Stimulated activated naive B cell treated with anti-CD40 and anti-IgM and Interleukin-4, amounts not matched to agents 10 μg/mL and 1 μg/mL and 100 μg/mL, for 72 hours (primary cell): ENCODE measurements around the gene SLC9B1.

Experiments used
- ATAC-seq, 2 donors: fragments of 150-1000 bp; cut with Tn5 transposase; replicated peaks; 2 replicates each; pipeline ENCODE4 v1.10.0; 2021; ENCODE audit warnings: moderate library complexity in 1 of 2
- DNase-seq: peaks from one replicate; pipeline ENCODE4 v3.0.0; 2021
- H3K27ac Mint-ChIP-seq: one replicate; pipeline ENCODE4 v1.8.0; 2022; ENCODE audit warnings: mild to moderate bottlenecking, mixed read lengths
- H3K27me3 Mint-ChIP-seq, 2 donors: one replicate each; pipeline ENCODE4 v1.8.0; 2022; ENCODE audit warnings: mixed read lengths in 2 of 2
- H3K36me3 Mint-ChIP-seq, 2 donors: one replicate each; pipeline ENCODE4 v1.8.0; 2022; ENCODE audit warnings: mixed read lengths in 2 of 2, mild to moderate bottlenecking in 1 of 2
- H3K4me1 Mint-ChIP-seq, 2 donors: one replicate each; pipeline ENCODE4 v1.8.0; 2022; ENCODE audit warnings: mixed read lengths in 2 of 2, mild to moderate bottlenecking in 1 of 2
- H3K4me3 Mint-ChIP-seq, 2 donors: one replicate each; pipeline ENCODE4 v1.8.0; 2022; ENCODE audit warnings: mild to moderate bottlenecking in 2 of 2, mixed read lengths in 2 of 2, moderate library complexity in 1 of 2
- H3K9me3 Mint-ChIP-seq, 2 donors: one replicate each; pipeline ENCODE4 v1.8.0; 2022; ENCODE audit warnings: mixed read lengths in 2 of 2, mild to moderate bottlenecking in 1 of 2

The SLC9B1 gene, protein sequence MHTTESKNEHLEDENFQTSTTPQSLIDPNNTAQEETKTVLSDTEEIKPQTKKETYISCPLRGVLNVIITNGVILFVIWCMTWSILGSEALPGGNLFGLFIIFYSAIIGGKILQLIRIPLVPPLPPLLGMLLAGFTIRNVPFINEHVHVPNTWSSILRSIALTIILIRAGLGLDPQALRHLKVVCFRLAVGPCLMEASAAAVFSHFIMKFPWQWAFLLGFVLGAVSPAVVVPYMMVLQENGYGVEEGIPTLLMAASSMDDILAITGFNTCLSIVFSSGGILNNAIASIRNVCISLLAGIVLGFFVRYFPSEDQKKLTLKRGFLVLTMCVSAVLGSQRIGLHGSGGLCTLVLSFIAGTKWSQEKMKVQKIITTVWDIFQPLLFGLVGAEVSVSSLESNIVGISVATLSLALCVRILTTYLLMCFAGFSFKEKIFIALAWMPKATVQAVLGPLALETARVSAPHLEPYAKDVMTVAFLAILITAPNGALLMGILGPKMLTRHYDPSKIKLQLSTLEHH

DNA sequence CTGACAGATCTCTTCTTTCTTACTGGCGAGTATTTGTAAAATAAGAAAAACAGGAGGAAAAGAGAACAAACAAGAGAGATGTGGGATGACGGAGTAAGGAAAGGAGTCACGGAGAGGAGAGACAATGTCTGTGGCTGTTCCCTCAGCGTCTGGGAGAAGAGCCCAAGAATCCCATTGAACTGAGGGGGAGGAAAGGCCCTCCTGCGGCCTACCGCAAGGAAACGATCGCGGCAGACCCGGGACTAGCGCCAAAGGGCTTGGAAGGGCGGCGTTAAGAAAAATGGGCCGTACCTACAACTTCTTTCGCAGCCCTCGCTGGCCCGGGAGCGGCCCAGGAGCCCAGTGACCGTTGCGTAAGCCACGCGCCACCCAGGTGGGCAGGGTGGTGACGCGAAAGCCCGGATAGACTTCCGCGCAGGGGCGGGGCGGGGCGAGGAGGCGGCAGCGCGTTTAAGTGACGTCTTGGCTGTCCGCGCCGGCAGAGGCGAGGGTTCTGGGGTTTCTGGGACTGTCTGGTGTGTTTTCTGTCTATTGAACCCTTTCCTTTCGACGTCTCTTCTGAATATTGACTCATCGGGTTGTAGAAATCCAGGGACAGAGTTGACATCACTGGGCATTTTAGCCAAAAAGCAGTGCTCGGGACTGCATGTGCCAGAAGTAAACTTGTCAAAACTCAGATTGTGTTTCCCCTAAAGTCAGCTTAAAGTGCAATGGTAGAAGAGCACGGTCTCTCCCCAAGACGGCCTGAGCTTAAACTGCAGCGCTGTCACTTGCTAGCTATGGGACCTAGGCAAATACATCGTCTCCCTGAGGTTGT, at the start of gene SLC9B1:
SLC9B1 (minus strand) TSS at position 398 of the 817 bp plus-strand sequence. CDS start 27,994 bp downstream, outside the sequence.
- Mint-ChIP-seq H3K36me3 (peaks cover 5 to 13% of the 10 kb centered on the region in 2 donors), H3K4me1 (peaks cover 10 to 20% of the 10 kb centered on the region in 2 donors), H3K9me3 (no peaks in the 10 kb centered on the region), H3K27me3 (no peaks in the 10 kb centered on the region), H3K27ac (peak within 1 kb of the TSS; percentile 99), H3K4me3 (peak within 1 kb of the TSS; percentile 94 to 97)
- ATAC-seq (peak; percentile 99), DNase-seq (peak; percentile 92)

DNA sequence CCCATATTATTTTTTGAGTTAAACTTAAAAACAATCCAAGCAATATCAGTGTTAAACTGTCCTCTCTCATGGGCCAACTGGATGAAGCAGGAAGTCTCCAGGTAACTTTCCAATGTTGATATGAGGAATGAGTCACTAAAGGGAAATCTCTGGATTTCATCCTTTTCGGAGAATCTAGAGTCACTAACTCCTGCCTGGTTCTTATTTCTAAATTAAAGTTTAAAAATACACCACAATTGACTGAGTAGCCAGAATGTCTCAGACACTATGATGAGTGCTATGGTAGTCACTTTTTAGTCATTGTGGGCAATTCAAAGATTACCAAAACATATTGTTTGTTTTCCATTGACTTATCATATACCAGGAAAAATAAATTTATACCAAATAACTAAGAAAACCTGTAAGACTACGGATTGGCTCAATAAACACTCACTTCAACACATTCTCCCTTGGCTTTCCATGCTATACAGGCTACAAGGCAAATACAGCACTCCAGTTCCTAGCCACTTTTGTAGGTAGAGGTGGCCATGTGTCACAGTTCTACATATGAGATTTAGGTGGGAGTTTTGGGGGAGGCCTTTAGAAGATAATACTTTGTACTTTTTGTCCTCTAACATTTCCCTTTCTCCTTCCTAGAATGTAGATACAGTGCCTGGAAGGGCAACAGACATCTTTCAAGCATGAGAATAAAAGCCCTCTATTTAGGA, 48.5 kb upstream of the SLC9B1 start:
- Mint-ChIP-seq H3K36me3 (peaks cover 21 to 46% of the 10 kb centered on the region in 2 donors), H3K27me3 (no peaks in the 10 kb centered on the region), H3K27ac (no peak overlapping the region), H3K9me3 (no peaks in the 10 kb centered on the region), H3K4me1 (peaks cover 0 to 5% of the 10 kb centered on the region in 2 donors), H3K4me3 (no peak overlapping the region)
- DNase-seq (no peak), ATAC-seq (no peak)

DNA sequence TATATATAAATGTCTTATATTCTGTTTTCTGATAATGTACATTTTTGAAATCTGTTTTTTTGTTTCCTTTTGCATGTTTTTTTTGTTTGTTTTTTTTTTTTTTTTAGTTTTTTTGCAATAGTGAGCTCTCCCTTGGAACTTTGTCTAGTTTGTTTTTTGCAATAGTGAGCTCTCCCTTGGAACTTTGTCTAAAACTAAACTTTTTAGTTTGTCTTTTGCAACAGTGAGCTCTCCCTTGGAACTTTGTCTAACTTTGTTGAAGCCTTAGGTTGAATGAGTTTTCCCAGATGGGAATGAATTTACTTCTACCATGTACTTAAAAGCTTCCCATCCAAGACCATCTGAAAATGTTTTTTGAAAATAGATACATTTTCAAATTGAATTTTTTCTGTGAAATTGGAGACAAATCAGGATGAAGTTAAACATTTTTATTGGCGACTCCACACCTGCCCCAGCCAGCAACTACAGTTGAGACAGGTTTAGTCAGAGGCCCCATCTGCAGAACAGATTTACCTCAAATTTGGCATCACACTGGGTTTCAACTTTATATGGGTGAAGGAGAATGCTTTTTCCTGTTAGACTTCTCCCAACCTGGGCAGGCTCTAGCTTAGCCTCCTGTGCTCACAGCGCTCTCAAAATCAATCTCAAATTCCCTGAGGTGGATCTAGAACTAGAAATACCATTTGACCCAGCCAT, 41.1 kb upstream of the SLC9B1 start:
- H3K27me3 Mint-ChIP-seq = no peaks in the 10 kb centered on the region
- H3K9me3 Mint-ChIP-seq = peaks cover 0 to 1% of the 10 kb centered on the region in 2 donors
- no peak overlapping the region for H3K27ac Mint-ChIP-seq
- H3K4me3 Mint-ChIP-seq = no peak overlapping the region
- ATAC-seq = no peak
- no peak for DNase-seq
- H3K4me1 Mint-ChIP-seq = no peaks in the 10 kb centered on the region
- H3K36me3 Mint-ChIP-seq = peaks cover 26 to 44% of the 10 kb centered on the region in 2 donors

DNA sequence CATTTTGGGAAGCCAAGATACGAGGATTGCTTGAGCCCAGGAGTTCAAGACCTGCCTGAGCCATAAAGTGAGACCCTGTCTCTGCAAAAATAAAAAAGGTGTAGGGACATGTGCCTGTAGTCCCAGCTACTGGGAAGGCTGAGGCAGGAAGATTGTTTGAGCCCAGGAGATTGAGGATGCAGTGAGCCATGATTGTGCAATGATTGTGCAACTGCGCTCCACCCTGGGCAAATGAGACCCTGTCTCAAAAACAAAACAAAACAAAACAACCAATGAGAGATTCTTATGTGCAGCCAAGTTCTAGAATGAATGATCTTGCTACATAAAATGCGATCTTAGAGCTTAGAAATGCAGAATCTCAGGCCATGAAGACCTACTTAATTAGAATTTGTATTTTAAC, 34.5 kb upstream of the SLC9B1 start:
- DNase-seq = no peak
- no peak for ATAC-seq
- Mint-ChIP-seq H3K27ac (no peak overlapping the region), H3K4me3 (no peak overlapping the region), H3K9me3 (peaks cover 0 to 1% of the 10 kb centered on the region in 2 donors), H3K36me3 (peaks cover 10 to 18% of the 10 kb centered on the region in 2 donors), H3K4me1 (peaks cover 5 to 10% of the 10 kb centered on the region in 2 donors), H3K27me3 (no peaks in the 10 kb centered on the region)

DNA sequence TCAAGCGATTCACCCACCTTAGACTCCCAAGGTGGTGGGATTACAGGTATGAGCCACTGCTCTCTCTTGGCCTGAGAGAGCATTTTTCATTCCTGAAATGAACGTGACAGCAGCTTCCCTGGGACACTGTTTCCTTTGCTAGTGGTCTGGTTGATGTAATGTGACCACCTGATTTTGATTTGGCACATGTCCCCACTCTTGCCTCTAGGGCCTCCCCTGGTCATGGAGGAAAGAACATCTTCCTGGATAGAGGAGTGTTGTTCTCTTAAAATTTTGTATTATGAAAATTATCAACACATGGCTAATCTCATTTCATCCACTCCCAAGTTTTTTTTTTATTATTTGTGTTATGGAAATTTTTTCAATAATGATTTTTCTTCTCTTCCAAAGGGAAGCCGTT, 33.3 kb upstream of the SLC9B1 start:
- Mint-ChIP-seq H3K27ac (no peak overlapping the region), H3K4me3 (no peak overlapping the region), H3K9me3 (peaks cover 0 to 1% of the 10 kb centered on the region in 2 donors), H3K36me3 (peaks cover 11 to 26% of the 10 kb centered on the region in 2 donors), H3K4me1 (peaks cover 5 to 10% of the 10 kb centered on the region in 2 donors), H3K27me3 (no peaks in the 10 kb centered on the region)
- DNase-seq = no peak
- ATAC-seq = no peak

DNA sequence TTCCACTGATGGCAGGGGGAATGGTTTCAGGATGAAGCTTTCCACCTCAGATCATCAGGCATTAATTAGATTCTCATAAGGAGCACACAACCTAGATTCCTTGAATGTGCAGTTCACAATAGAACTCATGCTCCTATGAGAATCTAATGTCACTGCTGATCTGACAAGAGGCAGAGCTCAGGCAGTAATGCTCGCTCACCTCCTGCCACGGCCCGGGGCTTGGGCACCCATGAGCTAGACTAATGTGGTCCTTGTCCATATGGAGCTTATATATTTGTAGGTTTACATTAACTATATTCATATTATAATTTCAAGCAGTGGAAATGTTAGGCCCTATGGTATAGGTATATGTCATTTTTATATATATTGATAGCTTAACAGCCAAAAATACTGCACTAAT, 32.6 kb upstream of the SLC9B1 start:
- Mint-ChIP-seq H3K36me3 (peaks cover 15 to 27% of the 10 kb centered on the region in 2 donors), H3K27ac (no peak overlapping the region), H3K4me3 (no peak overlapping the region), H3K9me3 (peaks cover 0 to 1% of the 10 kb centered on the region in 2 donors), H3K4me1 (peaks cover 5 to 10% of the 10 kb centered on the region in 2 donors), H3K27me3 (no peaks in the 10 kb centered on the region)
- DNase-seq = no peak
- ATAC-seq = no peak

DNA sequence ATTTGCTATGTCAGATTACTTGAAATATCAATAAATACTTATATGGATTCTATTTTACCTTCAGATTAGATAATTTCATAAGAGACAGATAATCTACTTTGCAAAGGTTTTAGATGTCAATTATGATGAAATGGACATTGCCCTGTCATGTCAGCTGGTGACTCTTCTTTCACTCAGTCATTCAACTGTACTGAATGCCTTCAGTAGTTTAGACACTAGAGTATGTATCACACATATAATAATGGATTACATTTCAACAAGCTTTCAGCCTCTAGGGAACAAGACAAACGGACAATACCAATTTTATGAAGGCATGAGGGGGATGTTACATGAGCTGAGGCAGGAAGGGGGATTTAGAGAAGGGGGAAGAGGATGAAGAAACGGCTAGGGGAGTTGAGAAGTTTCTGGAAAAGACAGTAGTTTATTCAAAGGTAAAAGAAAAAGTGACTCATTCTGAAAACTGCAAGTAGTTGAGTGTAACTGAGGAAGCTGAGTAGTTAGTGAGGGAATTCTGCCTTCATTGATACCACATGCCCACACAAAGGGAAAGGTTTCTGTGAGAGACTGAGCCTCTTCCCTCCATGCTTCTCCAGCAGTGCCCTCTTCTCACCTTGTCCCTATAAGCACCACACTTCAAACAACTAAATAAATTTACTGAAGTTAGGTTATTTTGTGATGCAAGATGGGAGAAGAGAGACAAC, 31.4 kb upstream of the SLC9B1 start:
- DNase-seq (no peak), ATAC-seq (no peak)
- H3K27ac Mint-ChIP-seq = no peak overlapping the region
- H3K27me3 Mint-ChIP-seq = no peaks in the 10 kb centered on the region
- peaks cover 22 to 32% of the 10 kb centered on the region in 2 donors for H3K36me3 Mint-ChIP-seq
- H3K4me3 Mint-ChIP-seq = no peak overlapping the region
- H3K4me1 Mint-ChIP-seq = peaks cover 5 to 18% of the 10 kb centered on the region in 2 donors
- no peaks in the 10 kb centered on the region for H3K9me3 Mint-ChIP-seq

DNA sequence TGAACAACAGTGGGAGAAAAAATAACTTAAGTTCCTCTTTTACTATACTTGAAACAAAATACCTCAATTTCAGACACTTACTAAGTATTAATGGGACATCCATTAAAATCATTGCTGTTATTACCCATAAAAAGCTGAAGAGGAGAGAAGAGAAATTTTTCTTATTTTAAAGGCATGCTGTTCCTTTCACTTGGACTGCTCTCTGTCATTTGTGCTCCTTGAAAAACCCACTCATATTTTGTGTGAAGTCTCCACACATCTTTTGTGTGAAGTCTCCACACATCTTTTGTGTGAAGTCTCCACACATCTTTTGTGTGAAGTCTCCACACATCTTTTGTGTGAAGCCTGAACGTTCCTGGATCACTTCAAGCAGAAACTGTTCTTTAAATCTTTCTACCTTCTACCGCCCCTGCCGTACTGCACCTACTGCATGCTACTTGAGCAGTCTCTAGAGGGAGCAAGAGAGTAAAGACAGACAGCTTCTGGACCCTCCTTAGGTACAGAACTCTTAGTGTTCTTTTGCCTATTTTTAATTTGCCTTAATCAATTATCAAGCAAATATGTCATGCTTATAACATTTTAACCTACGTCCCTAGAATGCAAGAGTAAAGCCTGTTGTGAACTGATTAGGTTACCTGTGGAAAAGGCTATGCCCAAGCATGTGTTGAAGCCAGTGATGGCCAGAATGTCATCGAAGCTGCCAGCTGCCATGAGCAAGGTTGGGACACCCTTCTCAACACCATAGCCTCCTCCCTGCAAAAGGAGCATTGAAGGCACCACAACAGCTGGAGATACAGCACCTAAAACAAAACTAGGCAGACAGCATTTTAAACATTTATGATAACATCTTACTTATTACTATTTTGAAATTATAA, 27.1 kb upstream of the SLC9B1 start:
- H3K27ac Mint-ChIP-seq = no peak overlapping the region
- H3K4me1 Mint-ChIP-seq = peaks cover 5 to 18% of the 10 kb centered on the region in 2 donors
- H3K36me3 Mint-ChIP-seq = peaks cover 25 to 33% of the 10 kb centered on the region in 2 donors
- no peaks in the 10 kb centered on the region for H3K9me3 Mint-ChIP-seq
- ATAC-seq = peak; percentile 92 to 93
- no peak overlapping the region for H3K4me3 Mint-ChIP-seq
- no peaks in the 10 kb centered on the region for H3K27me3 Mint-ChIP-seq
- DNase-seq = peak; percentile 4

DNA sequence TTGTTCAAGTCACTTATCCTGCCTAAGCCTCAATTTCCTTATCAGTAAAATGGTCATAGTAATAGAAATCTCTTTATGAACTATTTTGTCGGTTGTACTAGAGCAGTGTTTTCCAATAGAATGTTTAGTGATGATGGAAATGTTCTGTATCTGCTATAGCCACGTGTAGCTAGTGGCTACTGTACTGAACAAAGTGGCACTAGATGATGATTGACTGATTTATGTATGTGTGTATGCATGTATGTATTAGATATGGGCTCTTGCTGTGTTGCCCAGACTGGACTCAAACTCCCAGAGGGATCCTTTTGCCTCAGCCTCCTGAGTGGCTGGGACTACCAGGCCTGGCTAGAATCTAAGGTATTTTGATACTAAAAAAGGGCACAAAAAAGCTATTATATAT, 24.7 kb upstream of the SLC9B1 start:
- Mint-ChIP-seq H3K4me3 (no peak overlapping the region), H3K4me1 (peaks cover 0 to 8% of the 10 kb centered on the region in 2 donors), H3K36me3 (peaks cover 23 to 28% of the 10 kb centered on the region in 2 donors), H3K27ac (no peak overlapping the region), H3K9me3 (no peaks in the 10 kb centered on the region), H3K27me3 (no peaks in the 10 kb centered on the region)
- ATAC-seq = no peak
- DNase-seq = no peak

DNA sequence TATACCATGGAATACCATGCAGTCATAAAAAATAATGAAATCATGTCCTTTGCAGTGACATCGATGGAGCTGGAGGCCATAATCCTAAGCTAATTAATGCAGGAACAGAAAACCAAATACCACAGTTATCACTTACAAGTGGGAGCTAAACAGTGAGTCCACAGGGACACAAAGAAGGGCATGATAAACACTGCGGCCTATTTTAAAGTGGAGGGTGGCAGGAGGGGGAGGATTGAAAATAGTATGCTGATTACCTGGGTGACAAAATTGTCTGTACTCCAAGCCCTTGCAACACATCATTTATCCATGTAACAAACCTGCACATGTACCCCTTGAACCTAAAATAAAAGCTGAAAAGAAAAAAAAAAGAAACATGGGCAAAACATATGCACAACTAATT, 16.7 kb upstream of the SLC9B1 start:
- no peaks in the 10 kb centered on the region for H3K4me1 Mint-ChIP-seq
- no peak overlapping the region for H3K4me3 Mint-ChIP-seq
- H3K9me3 Mint-ChIP-seq = no peaks in the 10 kb centered on the region
- H3K36me3 Mint-ChIP-seq = peaks cover 22 to 34% of the 10 kb centered on the region in 2 donors
- DNase-seq (no peak), ATAC-seq (no peak)
- no peaks in the 10 kb centered on the region for H3K27me3 Mint-ChIP-seq
- no peak overlapping the region for H3K27ac Mint-ChIP-seq

DNA sequence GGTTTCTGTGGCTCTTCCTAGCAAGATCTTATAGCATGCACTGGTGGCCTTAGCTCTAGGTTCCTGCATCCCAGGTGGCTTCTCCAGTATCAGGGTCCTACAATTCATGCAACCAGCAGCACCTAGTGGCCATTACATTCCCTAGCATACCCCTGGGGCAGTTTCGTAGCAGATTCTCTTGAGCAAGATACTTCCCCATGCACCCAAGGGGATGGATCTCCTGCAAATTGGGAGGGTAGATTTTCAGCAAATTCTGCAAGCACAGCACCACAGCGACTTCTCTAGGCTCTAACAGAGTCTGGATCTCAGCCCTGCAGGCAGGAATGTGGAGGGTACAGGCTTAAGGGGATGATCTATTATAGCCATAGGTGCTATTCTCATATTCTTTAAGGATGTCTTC, 13.1 kb upstream of the SLC9B1 start:
- Mint-ChIP-seq H3K36me3 (peaks cover 39 to 52% of the 10 kb centered on the region in 2 donors), H3K4me3 (no peak overlapping the region), H3K9me3 (no peaks in the 10 kb centered on the region), H3K27ac (no peak overlapping the region), H3K4me1 (no peaks in the 10 kb centered on the region), H3K27me3 (no peaks in the 10 kb centered on the region)
- ATAC-seq (peak in 1 of 2 donors; percentile 58), DNase-seq (no peak)

DNA sequence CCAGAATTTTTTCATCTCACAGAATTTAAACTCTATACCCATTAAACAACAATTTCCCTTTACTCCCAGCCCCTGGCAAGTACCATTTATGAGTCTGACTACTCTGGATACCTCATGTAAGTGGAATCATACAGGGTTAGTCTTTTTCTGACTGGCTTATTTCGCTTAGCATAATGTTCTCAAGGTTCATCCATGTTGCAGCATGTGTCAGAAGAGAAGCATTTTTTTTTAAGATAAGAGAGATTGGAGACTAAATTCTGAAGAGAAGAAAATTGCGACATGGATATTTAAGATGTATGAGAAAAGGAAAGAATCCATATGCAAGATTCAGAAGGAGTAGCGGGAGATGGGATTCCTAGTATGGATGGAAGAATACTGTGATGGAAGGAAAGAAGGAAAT, 11.3 kb upstream of the SLC9B1 start:
- no peak for DNase-seq
- H3K4me3 Mint-ChIP-seq = no peak overlapping the region
- H3K4me1 Mint-ChIP-seq = no peaks in the 10 kb centered on the region
- H3K27me3 Mint-ChIP-seq = no peaks in the 10 kb centered on the region
- no peak overlapping the region for H3K27ac Mint-ChIP-seq
- H3K9me3 Mint-ChIP-seq = no peaks in the 10 kb centered on the region
- H3K36me3 Mint-ChIP-seq = peaks cover 29 to 42% of the 10 kb centered on the region in 2 donors
- no peak for ATAC-seq
